Endodermal cell (in vitro differentiated cells): ENCODE results near the gene TMEM123. TPM values are rescaled to one million over a fixed set of nuclear protein-coding genes. Genes with fewer than 3 reads are reported as not detected.

Source experiments
- DNase-seq: peaks from one replicate; pipeline ENCODE4 v3.0.0-alpha.2; 2017
- H3K27ac ChIP-seq: 2 replicates; pipeline ENCODE4 v1.5.1; 2013; ENCODE audit warnings: mild to moderate bottlenecking, low read depth, low read length, moderate library complexity
- H3K27me3 ChIP-seq: 2 replicates; pipeline ENCODE4 v1.6.1; 2013; ENCODE audit warnings: mild to moderate bottlenecking, low read length, moderate library complexity; ENCODE audit not compliant: insufficient read depth, control insufficient read depth, poor library complexity, severe bottlenecking
- H3K36me3 ChIP-seq: 2 replicates; pipeline ENCODE4 v1.7.0; 2013; ENCODE audit warnings: mild to moderate bottlenecking, low read length, moderate library complexity; ENCODE audit not compliant: control insufficient read depth, insufficient read depth
- H3K4me1 ChIP-seq: one replicate; pipeline ENCODE4 v1.7.0; 2013; ENCODE audit warnings: low read length; ENCODE audit not compliant: control insufficient read depth, insufficient read depth
- H3K4me3 ChIP-seq: 2 replicates; pipeline ENCODE4 v1.5.1; 2013; ENCODE audit warnings: mild to moderate bottlenecking, low read length, moderate library complexity
- H3K9ac ChIP-seq: 2 replicates; pipeline ENCODE4 v1.6.1; 2013; ENCODE audit warnings: mild to moderate bottlenecking, low read length, moderate library complexity; ENCODE audit not compliant: poor library complexity, severe bottlenecking; ENCODE audit errors: extremely low read depth
- H3K9me3 ChIP-seq: 2 replicates; pipeline ENCODE4 v1.6.1; 2013; ENCODE audit warnings: mild to moderate bottlenecking, low read length, moderate library complexity; ENCODE audit not compliant: control insufficient read depth
- H3K27ac Mint-ChIP-seq: 2 replicates; pipeline ENCODE4 v1.8.0; 2020; ENCODE audit warnings: mixed read lengths
- H3K27me3 Mint-ChIP-seq: 2 replicates; pipeline ENCODE4 v1.8.0; 2021; ENCODE audit warnings: mild to moderate bottlenecking, mixed read lengths; ENCODE audit not compliant: insufficient read depth
- H3K36me3 Mint-ChIP-seq: 2 replicates; pipeline ENCODE4 v1.8.0; 2020; ENCODE audit warnings: low read depth, mixed read lengths
- H3K4me1 Mint-ChIP-seq: 2 replicates; pipeline ENCODE4 v1.8.0; 2020; ENCODE audit warnings: mixed read lengths
- H3K4me3 Mint-ChIP-seq: 2 replicates; pipeline ENCODE4 v1.8.0; 2020; ENCODE audit warnings: mild to moderate bottlenecking, moderate library complexity, mixed read lengths
- H3K9me3 Mint-ChIP-seq: 2 replicates; pipeline ENCODE4 v1.8.0; 2020; ENCODE audit warnings: mild to moderate bottlenecking, mixed read lengths
- WGBS, 2 experiments: methylation state at CpG; one replicate each; pipeline versions ENCODE4 v1.1.5 to v1.1.7; 2013; ENCODE audit warnings: missing lambda C conversion rate in 2 of 2, mixed read lengths in 1 of 2; ENCODE audit not compliant: insufficient coverage in 1 of 2, insufficient read length in 1 of 2; 5-methylcytosine and 5-hydroxymethylcytosine counted together
- total RNA-seq, 2 donors: library from RNA; stranded (reverse); fragmentation: NEBNext Ultra II Directional in 1 of 2; extraction: Animal tissue kit (Norgen Biotek cat#: 25700) in 1 of 2; gene quantifications; 2 replicates in 1 of 2; 3 replicates in 1 of 2; pipeline ENCODE4 v1.2.1, GENCODE V29; 2021
- TF ChIP-seq, protein P1 (sequence below): fragments of 200-600 bp; sonication (generic); conservative IDR thresholded peaks from 2 replicates; pipeline ENCODE4 v1.5.0; 2021; ENCODE audit warnings: antibody characterized with exemption, mild to moderate bottlenecking

Gene TMEM123
- total RNA-seq, 2 donors from 2014 or later, result 216 to 256 TPM

DNA sequence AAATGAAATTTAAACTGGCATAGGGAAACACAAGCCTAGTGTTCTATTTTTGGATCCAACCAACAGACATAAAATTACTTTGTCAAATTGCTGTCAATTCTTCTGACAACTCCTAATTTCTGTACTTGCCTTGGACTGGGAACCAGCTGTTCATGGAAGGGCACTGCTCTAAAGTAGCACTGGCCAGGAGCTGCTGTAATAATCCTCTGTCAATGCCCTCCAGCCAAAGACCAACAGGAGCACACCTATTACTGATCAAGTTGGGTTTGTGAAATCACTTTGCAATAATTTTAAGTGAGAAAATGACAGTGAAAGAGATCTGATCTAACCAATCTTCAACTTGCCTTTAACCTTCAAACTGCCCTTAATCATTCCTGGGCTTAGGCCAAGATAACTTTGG, 18.9 kb upstream of the TMEM123 start:
- Histone ChIP-seq H3K4me1 (peaks cover 27% of the 10 kb centered on the region), H3K9me3 (no peaks in the 10 kb centered on the region), H3K4me3 (no peak overlapping the region), H3K27ac (no peak overlapping the region), H3K27me3 (no peaks in the 10 kb centered on the region), H3K9ac (no peak overlapping the region), H3K36me3 (no peaks in the 10 kb centered on the region)
- no peak overlapping the region for H3K4me3 Mint-ChIP-seq
- H3K9me3 Mint-ChIP-seq, result no peaks in the 10 kb centered on the region
- TF ChIP-seq, protein P1, sequence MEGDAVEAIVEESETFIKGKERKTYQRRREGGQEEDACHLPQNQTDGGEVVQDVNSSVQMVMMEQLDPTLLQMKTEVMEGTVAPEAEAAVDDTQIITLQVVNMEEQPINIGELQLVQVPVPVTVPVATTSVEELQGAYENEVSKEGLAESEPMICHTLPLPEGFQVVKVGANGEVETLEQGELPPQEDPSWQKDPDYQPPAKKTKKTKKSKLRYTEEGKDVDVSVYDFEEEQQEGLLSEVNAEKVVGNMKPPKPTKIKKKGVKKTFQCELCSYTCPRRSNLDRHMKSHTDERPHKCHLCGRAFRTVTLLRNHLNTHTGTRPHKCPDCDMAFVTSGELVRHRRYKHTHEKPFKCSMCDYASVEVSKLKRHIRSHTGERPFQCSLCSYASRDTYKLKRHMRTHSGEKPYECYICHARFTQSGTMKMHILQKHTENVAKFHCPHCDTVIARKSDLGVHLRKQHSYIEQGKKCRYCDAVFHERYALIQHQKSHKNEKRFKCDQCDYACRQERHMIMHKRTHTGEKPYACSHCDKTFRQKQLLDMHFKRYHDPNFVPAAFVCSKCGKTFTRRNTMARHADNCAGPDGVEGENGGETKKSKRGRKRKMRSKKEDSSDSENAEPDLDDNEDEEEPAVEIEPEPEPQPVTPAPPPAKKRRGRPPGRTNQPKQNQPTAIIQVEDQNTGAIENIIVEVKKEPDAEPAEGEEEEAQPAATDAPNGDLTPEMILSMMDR, result no peak
- H3K27ac Mint-ChIP-seq, result no peak overlapping the region
- no peaks in the 10 kb centered on the region for H3K36me3 Mint-ChIP-seq
- H3K4me1 Mint-ChIP-seq, result peaks cover 33% of the 10 kb centered on the region
- no peaks in the 10 kb centered on the region for H3K27me3 Mint-ChIP-seq
- DNase-seq, result no peak

DNA sequence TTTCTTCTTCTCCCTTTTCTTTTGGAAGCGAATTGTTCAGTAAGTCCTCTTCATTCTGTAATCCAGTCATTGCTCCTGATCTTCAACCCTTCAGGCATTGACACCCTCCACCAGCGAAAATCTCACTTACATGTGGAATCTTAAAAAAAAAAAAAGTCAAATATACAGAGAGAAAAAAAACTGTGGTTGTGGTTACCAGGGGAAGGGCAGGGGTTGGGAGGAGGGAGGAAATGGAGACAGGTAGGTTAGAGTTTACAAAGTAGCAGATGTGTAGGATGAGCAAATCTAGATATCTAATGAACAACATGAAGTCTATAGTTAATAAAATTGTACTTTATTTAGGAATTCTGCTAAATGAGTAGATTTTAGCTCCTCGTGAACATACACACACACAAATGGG, 17.7 kb upstream of the TMEM123 start:
- WGBS, 2 experiments, result 100% methylated on average over 1 of the region's 3 CpGs
- Histone ChIP-seq H3K4me3 (no peak overlapping the region), H3K27ac (no peak overlapping the region), H3K9me3 (no peaks in the 10 kb centered on the region), H3K9ac (no peak overlapping the region), H3K27me3 (no peaks in the 10 kb centered on the region), H3K36me3 (no peaks in the 10 kb centered on the region), H3K4me1 (peaks cover 23% of the 10 kb centered on the region)
- no peaks in the 10 kb centered on the region for H3K27me3 Mint-ChIP-seq
- TF ChIP-seq, protein P1, result no peak
- peaks cover 32% of the 10 kb centered on the region for H3K4me1 Mint-ChIP-seq
- no peaks in the 10 kb centered on the region for H3K36me3 Mint-ChIP-seq
- H3K27ac Mint-ChIP-seq, result no peak overlapping the region
- DNase-seq, result no peak
- no peak overlapping the region for H3K4me3 Mint-ChIP-seq
- H3K9me3 Mint-ChIP-seq, result no peaks in the 10 kb centered on the region

DNA sequence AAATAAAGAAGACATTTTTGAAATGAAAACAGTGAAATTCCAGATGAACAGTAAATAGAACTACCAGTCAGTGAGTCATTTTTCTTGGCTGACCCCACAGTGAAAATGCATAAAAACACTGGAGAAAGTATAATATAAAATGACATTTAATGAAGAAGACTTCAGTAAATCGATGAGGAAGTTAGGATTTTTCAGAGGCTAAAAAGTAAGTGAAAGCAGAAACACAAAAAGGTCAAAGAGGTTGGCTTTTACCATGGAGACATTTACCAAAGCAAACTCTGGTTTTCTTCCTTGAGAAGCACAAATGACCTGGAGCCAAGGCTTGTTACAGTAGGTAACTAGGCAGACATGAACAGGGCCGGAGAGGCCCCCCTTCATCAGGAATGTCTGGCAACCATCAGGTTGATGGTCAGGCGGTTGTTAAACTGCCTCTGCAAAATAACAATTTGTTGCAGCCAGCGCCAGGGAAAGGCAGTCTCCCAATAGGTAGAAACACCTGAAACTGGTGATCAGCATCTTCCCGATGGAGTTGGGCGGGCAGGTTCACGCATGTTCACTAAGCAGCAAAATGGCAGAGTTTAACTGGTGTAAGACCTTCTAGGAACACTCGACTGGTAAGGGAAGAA, 16.7 kb upstream of the TMEM123 start:
- DNase-seq, result no peak
- no peak overlapping the region for H3K27ac ChIP-seq
- no peak overlapping the region for H3K4me3 Mint-ChIP-seq
- no peaks in the 10 kb centered on the region for H3K27me3 ChIP-seq
- H3K27me3 Mint-ChIP-seq, result no peaks in the 10 kb centered on the region
- peaks cover 32% of the 10 kb centered on the region for H3K4me1 Mint-ChIP-seq
- no peak overlapping the region for H3K4me3 ChIP-seq
- no peaks in the 10 kb centered on the region for H3K9me3 ChIP-seq
- H3K4me1 ChIP-seq, result peaks cover 23% of the 10 kb centered on the region
- H3K9me3 Mint-ChIP-seq, result no peaks in the 10 kb centered on the region
- TF ChIP-seq, protein P1, result no peak
- no peak overlapping the region for H3K27ac Mint-ChIP-seq
- no peak overlapping the region for H3K9ac ChIP-seq
- no peaks in the 10 kb centered on the region for H3K36me3 ChIP-seq
- 93 to 94% methylated on average over 8 of the region's 8 CpGs for WGBS, 2 experiments
- no peaks in the 10 kb centered on the region for H3K36me3 Mint-ChIP-seq
